GM12891 (cell line): Measurements from ENCODE around the gene SERPINB13. TPM values are rescaled to one million over a fixed set of nuclear protein-coding genes. Genes with fewer than 3 reads are reported as not detected.
A peak's percentile ranks its signal among the peaks of the same experiment; 100 is the strongest.

Experiments
- DNase-seq: peaks from one replicate; pipeline ENCODE4 v3.0.0; 2011; ENCODE audit warnings: low spot score; ENCODE audit not compliant: insufficient read length
- FAIRE-seq: peaks from 2 replicates; lab custom pipeline; 2011; peaks lifted over from hg19 to GRCh38; lab: Jason Lieb, UNC
- PAX5 ChIP-seq: IDR thresholded peaks from 2 replicates; pipeline ENCODE4 v1.6.1; 2011; ENCODE audit warnings: low read length, moderate library complexity, mild to moderate bottlenecking; ENCODE audit not compliant: insufficient read depth, severe bottlenecking
- POLR2A ChIP-seq: IDR thresholded peaks from 2 replicates; pipeline ENCODE4 v1.6.1; 2011; ENCODE audit warnings: low read depth, low read length, control low read depth
- POLR2AphosphoS5 ChIP-seq: IDR thresholded peaks from 2 replicates; pipeline ENCODE4 v1.6.1; 2011; ENCODE audit warnings: low read depth, low read length, control low read depth
- POU2F2 ChIP-seq: IDR thresholded peaks from 2 replicates; pipeline ENCODE4 v1.6.1; 2011; ENCODE audit warnings: low read depth, mild to moderate bottlenecking, control low read depth, low read length, moderate library complexity
- SPI1 ChIP-seq: IDR thresholded peaks from 2 replicates; pipeline ENCODE4 v1.6.1; 2011; ENCODE audit warnings: low read depth, low read length, control low read depth
- TAF1 ChIP-seq: IDR thresholded peaks from 2 replicates; pipeline ENCODE4 v1.6.1; 2011; ENCODE audit warnings: low read depth, low read length, control low read depth
- polyA plus RNA-seq: library from polyadenylated mRNA; unstranded; fragments of >200 nt; gene quantifications from one replicate; pipeline ENCODE4 v1.2.1, GENCODE V29; 2012; ENCODE audit warnings: low read depth, missing spikeins, inconsistent platforms; ENCODE audit not compliant: missing spikeins

SERPINB13 gene
- not detected for polyA plus RNA-seq

GRCh38 chr18:63586966-63587365 lies at the start of gene SERPINB13:
SERPINB13 (plus strand) TSS chr18:63587343; CDS start chr18:63588668, 1,325 bp downstream.
- no peak for TF ChIP-seq POLR2A
- no peak for TF ChIP-seq TAF1
- no peak for TF ChIP-seq POLR2AphosphoS5
- TF ChIP-seq PAX5 = no peak
- TF ChIP-seq POU2F2 = no peak
- TF ChIP-seq SPI1 = no peak
- no peak for FAIRE-seq
- no peak for DNase-seq

- TF ChIP-seq PAX5 (no peak), SPI1 (no peak)
- DNase-seq (no peak), FAIRE-seq (no peak)
Measured at GRCh38 chr18:63539904-63540510, 47.1 kb upstream of the SERPINB13 start.

- FAIRE-seq (no peak), DNase-seq (no peak)
- no peak for TF ChIP-seq POLR2A
- no peak for TF ChIP-seq POLR2AphosphoS5
- TF ChIP-seq SPI1 = peak; percentile 19; the same call in 1 of the 2 replicates
- TF ChIP-seq TAF1 = no peak
- no peak for TF ChIP-seq POU2F2
- no peak for TF ChIP-seq PAX5
Measured at GRCh38 chr18:63542069-63542468, 45.1 kb upstream of the SERPINB13 start, which contains the start of gene SERPINB12. SERPINB12 (plus strand) TSS chr18:63542369; CDS start chr18:63556160, 13,791 bp downstream.

- DNase-seq = no peak
- no peak for TF ChIP-seq TAF1
- TF ChIP-seq POLR2A = no peak
- no peak for TF ChIP-seq POLR2AphosphoS5
- no peak for TF ChIP-seq POU2F2
- TF ChIP-seq SPI1 = no peak
- TF ChIP-seq PAX5 = no peak
Measured at GRCh38 chr18:63544017-63544416, 43.1 kb upstream of the SERPINB13 start.

GRCh38 chr18:63545000-63545399 lies 42.1 kb upstream of the SERPINB13 start:
- FAIRE-seq = no peak
- TF ChIP-seq SPI1 (no peak), POLR2AphosphoS5 (no peak), POLR2A (no peak), TAF1 (no peak), POU2F2 (no peak), PAX5 (no peak)
- DNase-seq = no peak

More at GRCh38 chr18:63544017-63544416, 43.1 kb upstream of the SERPINB13 start:
- no peak for FAIRE-seq

- TF ChIP-seq TAF1 (no peak), PAX5 (no peak), POU2F2 (no peak), POLR2AphosphoS5 (no peak), SPI1 (no peak), POLR2A (no peak)
- no peak for FAIRE-seq
- no peak for DNase-seq
Measured at GRCh38 chr18:63550068-63550467, 37.1 kb upstream of the SERPINB13 start.

- FAIRE-seq (no peak), DNase-seq (no peak)
- TF ChIP-seq POU2F2 = no peak
- TF ChIP-seq SPI1 = no peak
- TF ChIP-seq POLR2AphosphoS5 = no peak
- TF ChIP-seq POLR2A = no peak
- TF ChIP-seq TAF1 = no peak
- no peak for TF ChIP-seq PAX5
Measured at GRCh38 chr18:63551769-63552168, 35.4 kb upstream of the SERPINB13 start.

GRCh38 chr18:63552581-63552980 lies 34.6 kb upstream of the SERPINB13 start:
- TF ChIP-seq SPI1 (no peak), POLR2A (no peak), POLR2AphosphoS5 (no peak), TAF1 (no peak), PAX5 (no peak), POU2F2 (no peak)
- DNase-seq (no peak), FAIRE-seq (no peak)

GRCh38 chr18:63553081-63553480 lies 34.1 kb upstream of the SERPINB13 start:
- no peak for TF ChIP-seq POLR2A
- no peak for TF ChIP-seq PAX5
- no peak for TF ChIP-seq SPI1
- no peak for TF ChIP-seq TAF1
- no peak for TF ChIP-seq POLR2AphosphoS5
- TF ChIP-seq POU2F2 = no peak
- FAIRE-seq = no peak
- DNase-seq = no peak
